Dedifferentiated amniotic fluid mesenchymal stem cell (primary cell): ENCODE data around the gene SLC5A10.
"Not testable (repeated sequence)": the region's sequence is repeated elsewhere in the genome, so short reads cannot be mapped to it uniquely, and the experiment has no call there.

ENCODE experiments used
- DNase-seq: peaks from one replicate; pipeline ENCODE4 v3.0.0-alpha.2; 2016; ENCODE audit errors: extremely low spot score

SLC5A10 gene

DNA sequence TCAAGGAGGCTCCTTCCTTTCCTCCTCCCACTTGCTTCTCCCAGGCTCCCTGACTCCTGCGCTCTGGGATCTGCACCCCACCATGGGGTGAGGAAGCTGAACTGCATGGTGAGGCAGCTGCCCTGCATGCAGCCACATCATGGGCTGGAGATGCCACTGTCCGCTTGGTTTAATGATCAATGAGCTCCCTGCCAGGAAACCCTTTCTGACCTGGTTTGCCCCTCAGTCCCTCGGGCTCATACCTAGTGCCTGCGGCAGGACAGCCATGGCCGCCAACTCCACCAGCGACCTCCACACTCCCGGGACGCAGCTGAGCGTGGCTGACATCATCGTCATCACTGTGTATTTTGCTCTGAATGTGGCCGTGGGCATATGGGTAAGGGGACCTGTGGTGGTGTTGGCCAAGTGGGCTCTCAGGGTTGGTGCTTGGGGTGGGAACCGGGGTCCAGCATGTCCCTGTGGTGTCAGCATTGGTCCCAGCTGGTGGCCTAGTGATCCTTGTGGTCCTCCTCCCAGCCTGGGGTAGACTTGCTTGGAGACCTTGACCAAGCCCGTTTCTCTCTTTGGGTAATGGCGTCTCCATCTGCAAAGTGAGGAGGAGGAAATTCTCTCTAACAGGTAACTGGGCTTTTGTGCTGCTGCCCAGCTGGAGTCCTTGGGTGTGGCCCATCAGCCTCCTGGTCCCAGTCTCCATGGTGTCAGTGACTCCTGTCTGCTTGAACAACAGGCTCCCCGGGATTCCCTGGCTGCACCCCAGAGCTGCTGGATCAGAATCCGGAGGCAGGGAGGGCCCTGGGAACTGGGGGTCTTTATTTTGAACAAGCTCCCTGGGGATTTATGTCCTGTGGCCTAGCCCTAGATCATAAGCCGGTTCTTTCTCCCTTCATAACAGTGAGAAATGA is at the start of gene SLC5A10:
SLC5A10 (plus strand) TSS at position 225 of the 902 bp plus-strand sequence; CDS start at position 266, 41 bp downstream.
- no peak for DNase-seq

GRCh38 chr17:18904482-18904881 is 47.5 kb upstream of the SLC5A10 start:
- no peak for DNase-seq

- no peak for DNase-seq
These were observed 46.7 kb upstream of the SLC5A10 start for GRCh38 chr17:18905226-18905625.

- DNase-seq: no peak
These were observed 41.6 kb upstream of the SLC5A10 start for GRCh38 chr17:18910326-18910725.

DNA sequence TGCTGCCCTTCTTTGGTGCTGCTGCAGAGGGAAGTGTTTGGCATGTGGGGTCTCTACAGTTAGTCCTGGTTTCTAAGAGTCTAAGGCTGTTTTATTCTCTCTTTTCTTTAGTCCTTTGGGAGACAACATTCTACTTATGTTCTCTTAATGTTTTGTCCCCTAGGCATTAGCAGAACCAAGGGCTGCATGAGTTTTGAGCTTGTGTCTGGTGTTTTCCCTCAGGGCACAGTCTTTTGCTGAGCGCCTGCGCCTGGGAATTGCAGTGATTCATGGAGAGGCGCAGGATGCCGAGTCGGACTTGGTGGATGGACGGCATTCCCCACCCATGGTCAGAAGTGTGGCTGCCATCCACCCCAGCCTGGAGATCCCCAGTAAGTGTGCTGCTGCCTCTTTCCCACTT is 41.1 kb upstream of the SLC5A10 start:
- DNase-seq: no peak

DNA sequence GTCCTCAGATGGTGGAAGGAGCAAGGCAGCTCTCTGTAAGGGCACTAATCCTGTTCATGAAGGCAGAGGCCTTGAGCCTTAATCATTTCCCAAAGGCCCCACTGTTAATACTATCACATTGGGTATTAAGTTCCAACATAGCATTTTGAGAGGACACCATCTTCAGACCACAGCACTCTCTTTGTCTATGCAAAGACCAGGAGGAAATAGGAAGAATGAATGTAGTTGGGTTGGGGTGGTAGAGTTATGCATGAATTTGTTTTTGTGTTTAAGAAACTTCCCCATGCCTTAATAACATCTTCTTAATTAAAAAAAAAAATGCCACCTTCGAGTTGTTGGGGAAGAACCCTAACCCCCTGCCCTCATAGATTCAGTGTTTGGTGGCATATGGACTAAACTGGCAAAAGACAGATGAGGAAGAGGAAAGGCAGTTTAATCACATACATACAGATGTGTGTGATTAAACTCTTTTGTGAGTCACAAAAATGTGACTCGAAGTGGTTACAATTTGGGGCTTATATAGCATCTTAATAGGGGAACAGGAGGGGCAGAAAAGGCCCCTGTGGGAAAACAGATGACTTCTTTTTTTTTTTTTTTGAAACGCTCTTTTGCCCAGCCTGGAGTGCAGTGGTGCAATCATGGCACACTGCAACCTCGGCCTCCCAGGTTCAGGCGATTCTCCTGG is 35.0 kb upstream of the SLC5A10 start:
- DNase-seq: no peak

- DNase-seq: no peak
These were observed 34.4 kb upstream of the SLC5A10 start for GRCh38 chr17:18917506-18918032.

GRCh38 chr17:18919963-18920362 is 32.0 kb upstream of the SLC5A10 start:
- no peak for DNase-seq

- DNase-seq: no peak
These were observed 31.0 kb upstream of the SLC5A10 start for GRCh38 chr17:18920911-18921441.

- DNase-seq: no peak
These were observed 30.5 kb upstream of the SLC5A10 start for GRCh38 chr17:18921485-18921884.

DNA sequence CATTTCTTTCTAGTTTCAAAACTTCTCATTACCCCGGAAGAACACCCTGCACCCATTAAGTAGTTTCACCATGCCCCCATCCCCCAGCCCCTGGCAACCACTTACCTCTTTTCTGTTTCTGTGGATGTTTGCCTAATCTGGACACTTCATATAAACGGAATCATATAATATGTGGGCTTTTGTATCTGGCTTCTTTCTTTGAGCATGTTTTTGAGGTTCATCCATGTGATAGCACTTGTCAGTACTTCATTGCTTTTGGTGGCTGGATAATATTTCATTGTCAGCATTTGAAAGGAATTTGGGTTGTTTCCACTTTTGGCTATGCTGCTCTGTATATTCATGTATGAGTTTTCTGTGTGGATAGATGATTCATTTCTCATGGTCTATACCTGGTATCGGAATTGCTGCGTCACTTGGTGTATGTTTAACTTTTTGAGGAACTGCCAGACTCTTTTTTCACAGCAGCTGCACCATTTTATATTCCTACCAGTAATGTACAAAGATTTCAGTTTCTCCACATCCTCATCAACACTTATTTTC is 30.0 kb upstream of the SLC5A10 start:
- no peak for DNase-seq

GRCh38 chr17:18922596-18922995 is 29.4 kb upstream of the SLC5A10 start:
- DNase-seq: not testable (repeated sequence)

DNA sequence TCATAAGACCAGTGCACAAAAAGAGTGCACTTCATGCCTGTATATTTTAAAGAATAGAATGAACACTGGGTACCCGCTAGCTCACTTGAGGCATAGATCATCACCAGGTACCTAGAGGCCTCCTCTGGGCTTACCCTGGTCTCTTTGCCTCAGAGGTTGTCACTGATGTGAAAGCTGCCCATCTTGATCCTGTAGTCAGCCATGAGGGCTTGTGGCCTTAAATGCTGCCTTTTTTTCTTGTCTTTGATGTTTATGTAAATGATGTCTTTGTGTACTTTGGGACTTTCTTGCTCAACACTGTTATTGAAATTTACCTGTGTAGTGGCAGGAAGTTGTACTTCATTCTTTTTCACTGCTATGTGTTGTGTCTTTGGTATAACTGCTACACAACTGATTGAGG is 26.8 kb upstream of the SLC5A10 start:
- no peak for DNase-seq

DNA sequence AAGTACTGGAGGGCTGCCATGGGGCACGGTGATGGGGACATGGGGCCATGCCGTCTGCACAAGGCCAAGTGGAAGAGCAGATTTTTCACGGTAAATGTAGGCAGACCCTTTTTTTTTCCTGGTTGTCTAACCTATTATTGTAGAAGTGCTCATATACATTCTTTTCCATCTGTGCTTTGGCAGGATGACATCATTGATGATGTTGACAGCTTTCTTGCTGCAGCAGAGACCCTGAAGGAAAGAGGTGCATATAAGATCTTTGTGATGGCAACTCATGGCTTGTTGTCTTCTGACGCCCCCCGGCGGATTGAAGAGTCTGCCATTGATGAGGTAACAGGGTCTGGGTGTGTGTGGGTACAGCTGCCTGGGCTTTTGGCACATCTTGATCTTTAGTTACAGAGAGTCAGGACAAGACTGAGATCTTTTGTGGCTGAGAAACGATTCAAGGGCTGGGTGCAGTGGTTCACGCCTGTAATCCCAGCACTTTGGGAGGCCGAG is 23.3 kb upstream of the SLC5A10 start:
- DNase-seq: no peak

DNA sequence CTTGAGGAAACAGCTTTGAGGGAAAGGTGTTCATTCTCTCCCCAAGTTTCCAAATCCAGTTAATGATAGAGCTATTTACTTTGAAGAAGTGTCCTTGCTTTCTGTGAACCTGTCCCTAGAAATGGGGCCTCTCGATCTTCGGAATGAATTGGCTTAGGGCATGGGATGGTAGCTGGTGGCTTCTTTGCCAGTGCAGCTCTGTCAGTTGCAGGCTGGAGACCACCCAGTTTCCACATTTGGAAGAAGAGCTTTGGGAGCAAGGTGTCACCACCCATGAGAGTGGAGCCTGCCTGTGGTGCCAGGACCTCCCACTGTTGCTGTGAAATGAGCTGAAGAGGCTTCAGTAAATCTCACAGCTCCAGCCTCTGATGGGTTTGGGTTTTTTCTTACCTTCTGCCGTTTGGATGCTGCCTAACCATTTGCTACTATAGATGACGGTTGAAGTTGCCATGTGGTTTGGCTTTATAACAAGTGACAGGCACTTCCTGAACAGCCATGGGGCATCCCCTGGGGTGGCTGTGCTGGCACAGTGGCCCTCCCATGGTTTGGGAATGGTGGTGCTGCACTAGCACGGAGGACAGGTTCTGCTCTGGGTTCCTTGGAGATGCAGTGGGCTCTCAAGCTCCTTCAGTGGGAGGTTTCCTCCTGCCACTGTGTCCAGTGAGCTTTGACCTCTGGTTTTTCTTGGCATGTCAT is 19.5 kb upstream of the SLC5A10 start:
- no peak for DNase-seq

- DNase-seq: no peak
These were observed 18.6 kb upstream of the SLC5A10 start for GRCh38 chr17:18933102-18934058.

- no peak for DNase-seq
These were observed 13.8 kb upstream of the SLC5A10 start for GRCh38 chr17:18937981-18938691.

GRCh38 chr17:18938692-18939023 is 13.3 kb upstream of the SLC5A10 start:
- no peak for DNase-seq

GRCh38 chr17:18944646-18945045 is 7.3 kb upstream of the SLC5A10 start:
- DNase-seq: no peak

DNA sequence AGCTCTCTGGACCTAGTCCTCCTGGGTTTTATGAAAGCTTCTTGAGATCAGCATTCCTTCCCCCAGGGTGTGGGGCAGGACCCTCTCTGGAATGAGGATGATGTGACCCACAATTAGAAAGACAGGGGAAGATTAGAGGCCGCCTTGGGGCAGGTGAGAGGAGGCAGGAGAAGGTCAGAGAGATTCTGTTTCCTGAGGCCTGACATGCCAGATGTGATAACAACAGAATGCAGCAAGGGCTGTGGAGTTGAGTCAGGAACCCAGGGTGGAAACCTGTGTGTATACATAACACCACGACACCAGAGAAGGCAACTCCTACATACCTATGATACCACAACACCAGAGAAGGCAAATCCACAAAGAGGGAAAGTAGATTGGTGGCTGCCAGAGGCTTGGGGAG is 5.4 kb upstream of the SLC5A10 start:
- DNase-seq: no peak
